ENCODE results near the gene FBRSL1.

Gene FBRSL1

GRCh38 chr12:132506328-132507160, 16.6 kb downstream of the FBRSL1 start:
- peak overlapping the region; percentile 18 for H3K4me3 ChIP-seq (ENCODE audit: low read depth, low read length)
- no peak for TF ChIP-seq CTCF (IDR thresholded peaks at IDR 0.05; ENCODE audit: insufficient read depth, low read length, missing control alignments)
- DNase-seq (ENCODE audit: low read depth, low spot score): no peak
- CTCF ChIA-PET: interaction anchor here (0.6 to 2.6 kb wide), 4 partner anchors 9 to 92 kb away, joined by 3 to 14 read pairs (median 4); no protein-coding TSS in a partner anchor
- POLR2A ChIA-PET: no interaction called here

- CTCF ChIA-PET: interaction anchor here (0.9 to 2.6 kb wide), 3 partner anchors 16 to 92 kb away, joined by 3 to 14 read pairs (median 4); no protein-coding TSS in a partner anchor
- TF ChIP-seq CTCF (IDR thresholded peaks at IDR 0.05; ENCODE audit: insufficient read depth, low read length, missing control alignments): no peak
- POLR2A ChIA-PET: no interaction called here
- peak overlapping the region; percentile 18; the same call in 1 of the 2 replicates for H3K4me3 ChIP-seq (ENCODE audit: low read depth, low read length)
- no peak for DNase-seq (ENCODE audit: low read depth, low spot score)
These were observed 17.2 kb downstream of the FBRSL1 start for GRCh38 chr12:132507161-132507538.

GRCh38 chr12:132507656-132508490, 17.9 kb downstream of the FBRSL1 start:
- ChIA-PET POLR2A (no interaction called here), CTCF (no interaction called here)
- no peak for DNase-seq (ENCODE audit: low read depth, low spot score)
- no peak overlapping the region for H3K4me3 ChIP-seq (ENCODE audit: low read depth, low read length)
- TF ChIP-seq CTCF (IDR thresholded peaks at IDR 0.05; ENCODE audit: insufficient read depth, low read length, missing control alignments): no peak

- H3K4me3 ChIP-seq (ENCODE audit: low read depth, low read length): no peak overlapping the region
- no peak for DNase-seq (ENCODE audit: low read depth, low spot score)
- POLR2A ChIA-PET: no interaction called here
- CTCF ChIA-PET: no interaction called here
- TF ChIP-seq CTCF (IDR thresholded peaks at IDR 0.05; ENCODE audit: insufficient read depth, low read length, missing control alignments): no peak
These were observed 18.5 kb downstream of the FBRSL1 start for GRCh38 chr12:132508491-132508740.

- TF ChIP-seq CTCF (IDR thresholded peaks at IDR 0.05; ENCODE audit: insufficient read depth, low read length, missing control alignments): no peak
- DNase-seq (ENCODE audit: low read depth, low spot score): no peak
- ChIA-PET CTCF (no interaction called here), POLR2A (no interaction called here)
- no peak overlapping the region for H3K4me3 ChIP-seq (ENCODE audit: low read depth, low read length)
These were observed 19.1 kb downstream of the FBRSL1 start for GRCh38 chr12:132508860-132509732.

Measured in AG04449 (cell line).